ENCODE data around the gene KIF20B.
A peak's percentile ranks its signal among the peaks of the same experiment; 100 is the strongest.

KIF20B gene, protein sequence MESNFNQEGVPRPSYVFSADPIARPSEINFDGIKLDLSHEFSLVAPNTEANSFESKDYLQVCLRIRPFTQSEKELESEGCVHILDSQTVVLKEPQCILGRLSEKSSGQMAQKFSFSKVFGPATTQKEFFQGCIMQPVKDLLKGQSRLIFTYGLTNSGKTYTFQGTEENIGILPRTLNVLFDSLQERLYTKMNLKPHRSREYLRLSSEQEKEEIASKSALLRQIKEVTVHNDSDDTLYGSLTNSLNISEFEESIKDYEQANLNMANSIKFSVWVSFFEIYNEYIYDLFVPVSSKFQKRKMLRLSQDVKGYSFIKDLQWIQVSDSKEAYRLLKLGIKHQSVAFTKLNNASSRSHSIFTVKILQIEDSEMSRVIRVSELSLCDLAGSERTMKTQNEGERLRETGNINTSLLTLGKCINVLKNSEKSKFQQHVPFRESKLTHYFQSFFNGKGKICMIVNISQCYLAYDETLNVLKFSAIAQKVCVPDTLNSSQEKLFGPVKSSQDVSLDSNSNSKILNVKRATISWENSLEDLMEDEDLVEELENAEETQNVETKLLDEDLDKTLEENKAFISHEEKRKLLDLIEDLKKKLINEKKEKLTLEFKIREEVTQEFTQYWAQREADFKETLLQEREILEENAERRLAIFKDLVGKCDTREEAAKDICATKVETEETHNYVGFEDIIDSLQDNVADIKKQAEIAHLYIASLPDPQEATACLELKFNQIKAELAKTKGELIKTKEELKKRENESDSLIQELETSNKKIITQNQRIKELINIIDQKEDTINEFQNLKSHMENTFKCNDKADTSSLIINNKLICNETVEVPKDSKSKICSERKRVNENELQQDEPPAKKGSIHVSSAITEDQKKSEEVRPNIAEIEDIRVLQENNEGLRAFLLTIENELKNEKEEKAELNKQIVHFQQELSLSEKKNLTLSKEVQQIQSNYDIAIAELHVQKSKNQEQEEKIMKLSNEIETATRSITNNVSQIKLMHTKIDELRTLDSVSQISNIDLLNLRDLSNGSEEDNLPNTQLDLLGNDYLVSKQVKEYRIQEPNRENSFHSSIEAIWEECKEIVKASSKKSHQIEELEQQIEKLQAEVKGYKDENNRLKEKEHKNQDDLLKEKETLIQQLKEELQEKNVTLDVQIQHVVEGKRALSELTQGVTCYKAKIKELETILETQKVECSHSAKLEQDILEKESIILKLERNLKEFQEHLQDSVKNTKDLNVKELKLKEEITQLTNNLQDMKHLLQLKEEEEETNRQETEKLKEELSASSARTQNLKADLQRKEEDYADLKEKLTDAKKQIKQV (N-terminal part only)

DNA sequence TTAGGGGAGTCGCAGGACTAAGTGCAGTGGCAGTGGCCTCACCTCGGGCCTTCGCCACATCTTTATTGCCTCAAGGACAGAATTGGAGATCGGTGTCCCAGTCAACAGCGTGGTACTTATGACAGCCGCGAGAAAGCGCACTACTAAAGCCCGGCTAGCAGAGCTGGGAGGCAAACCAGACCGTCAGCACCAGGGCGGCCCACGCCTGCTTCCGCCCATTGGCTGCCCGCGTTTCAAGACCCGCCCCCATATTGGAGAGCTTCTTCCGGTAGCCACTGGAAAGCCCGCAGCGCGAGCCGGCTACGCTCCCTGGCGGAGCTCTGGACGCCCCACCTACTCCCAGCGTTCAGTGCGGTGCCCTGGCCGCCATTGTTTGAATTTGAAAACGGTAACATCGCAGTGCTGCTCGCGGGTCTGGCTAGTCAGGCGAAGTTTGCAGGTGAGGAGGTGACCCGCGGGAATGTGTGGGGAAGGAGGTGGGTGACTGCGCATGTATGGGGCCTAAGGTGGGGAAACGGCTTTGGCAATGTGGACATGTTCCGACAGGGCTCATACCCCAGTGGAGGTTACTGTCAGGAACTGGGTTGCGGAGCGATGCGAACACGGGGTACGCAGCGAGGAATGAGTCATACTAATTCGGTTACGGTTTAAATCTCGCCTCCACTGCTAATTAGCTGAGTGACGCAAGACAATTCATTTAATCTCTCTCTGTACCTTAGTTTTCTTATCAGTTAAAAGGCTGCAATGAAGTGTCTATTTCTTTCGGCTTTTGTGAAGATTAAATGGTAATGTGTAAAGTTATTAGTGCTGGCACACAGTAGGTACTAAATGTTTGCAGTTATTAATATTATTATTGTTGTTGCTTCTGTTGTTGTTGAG is at the start of gene KIF20B:
Gene KIF20B (plus strand): TSS at position 349 of the 879 bp plus-strand sequence. CDS start 3,705 bp downstream, outside the sequence.
- H3K4me3 ChIP-seq (ENCODE audit: low read depth in 1 of 5, low read length in 5 of 5) = peak within 1 kb of the TSS; percentile 97 to 100 (median 99)
- H3K36me3 ChIP-seq (ENCODE audit: control insufficient read depth in 5 of 5, insufficient read depth in 5 of 5, low read length in 5 of 5) = no peaks in the 10 kb centered on the region
- no peaks in the 10 kb centered on the region for H3K9me3 ChIP-seq (ENCODE audit: control insufficient read depth in 5 of 5, low read length in 5 of 5)
- peak within 1 kb of the TSS; percentile 48 to 95 (median 81) for H3K9ac ChIP-seq (ENCODE audit: low read length in 5 of 5)
- peaks cover 4 to 18% (median 12%) of the 10 kb centered on the region in 5 donors for H3K4me1 ChIP-seq (ENCODE audit: control insufficient read depth in 5 of 5, insufficient read depth in 5 of 5, low read length in 5 of 5)
- H3K27me3 ChIP-seq (ENCODE audit: control insufficient read depth in 5 of 5, insufficient read depth in 4 of 5, low read length in 5 of 5) = no peaks in the 10 kb centered on the region
- H3K27ac ChIP-seq (ENCODE audit: low read depth, low read length) = peak within 1 kb of the TSS; percentile 70

DNA sequence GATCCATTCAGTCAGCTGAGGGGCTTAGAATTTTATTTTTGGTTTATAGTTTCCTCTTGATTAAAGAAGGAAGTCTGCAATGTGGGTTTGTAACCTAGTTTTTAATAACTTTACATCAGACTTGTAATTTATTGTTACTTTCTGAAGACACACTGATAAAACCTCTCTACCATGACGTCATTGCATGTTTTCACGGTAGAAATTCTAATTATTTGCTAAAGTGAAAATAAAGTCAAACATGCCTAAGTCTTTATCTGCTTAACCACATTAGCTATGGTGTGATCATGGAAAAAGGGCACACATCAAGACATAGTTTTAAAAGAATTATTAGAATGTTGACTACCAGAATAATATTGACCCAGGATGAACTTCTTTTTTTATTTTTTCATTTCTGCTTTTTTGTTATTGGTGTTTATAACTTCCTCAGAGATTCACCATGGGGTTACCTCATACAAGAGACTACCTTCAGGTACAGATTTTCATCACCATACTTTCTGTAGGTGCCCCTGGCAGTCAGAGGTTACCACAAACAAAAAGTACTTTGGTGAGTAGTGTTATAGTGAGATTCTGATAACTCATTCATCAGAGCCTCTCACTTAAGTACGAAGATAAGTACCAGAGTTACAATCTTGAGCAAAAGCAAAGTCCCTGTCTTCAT is 49.3 kb upstream of the KIF20B start:
- no peaks in the 10 kb centered on the region for H3K36me3 ChIP-seq (ENCODE audit: control insufficient read depth in 5 of 5, insufficient read depth in 5 of 5, low read length in 5 of 5)
- H3K9me3 ChIP-seq (ENCODE audit: control insufficient read depth in 5 of 5, low read length in 5 of 5) = peaks cover 0 to 2% (median 0%) of the 10 kb centered on the region in 5 donors
- H3K27me3 ChIP-seq (ENCODE audit: control insufficient read depth in 5 of 5, insufficient read depth in 4 of 5, low read length in 5 of 5) = no peaks in the 10 kb centered on the region
- H3K4me1 ChIP-seq (ENCODE audit: control insufficient read depth in 5 of 5, insufficient read depth in 5 of 5, low read length in 5 of 5) = peaks cover 0 to 3% (median 0%) of the 10 kb centered on the region in 5 donors
- H3K9ac ChIP-seq (ENCODE audit: low read length in 5 of 5) = no peak overlapping the region
- H3K4me3 ChIP-seq (ENCODE audit: low read depth in 1 of 5, low read length in 5 of 5) = no peak overlapping the region
- no peak overlapping the region for H3K27ac ChIP-seq (ENCODE audit: low read depth, low read length)

DNA sequence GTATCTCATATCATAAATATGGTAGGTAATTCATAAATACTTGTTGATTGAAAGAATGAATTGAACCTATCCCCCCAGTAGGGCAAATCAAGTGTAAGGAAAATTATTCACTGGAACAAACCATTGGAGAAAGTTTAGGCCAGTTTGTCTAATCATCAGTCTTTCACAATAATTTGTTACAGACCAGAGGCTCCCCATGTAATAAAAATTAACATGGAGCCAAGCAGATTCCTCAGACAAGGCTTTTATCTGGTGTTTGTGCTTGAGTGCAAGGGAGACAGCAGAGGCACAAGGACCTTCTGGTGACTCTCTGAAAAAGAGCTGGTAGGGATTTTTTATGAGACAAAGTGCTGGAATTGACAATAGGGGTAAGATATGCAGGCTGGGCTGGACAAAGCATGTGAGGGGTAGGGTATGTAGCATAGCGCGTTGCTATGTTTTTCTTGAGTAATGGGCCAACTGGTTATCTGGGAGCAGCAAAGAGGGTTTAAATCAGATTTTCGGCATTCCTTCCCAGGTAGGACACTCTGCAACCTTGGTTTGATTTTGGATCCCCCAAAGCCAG is 48.5 kb upstream of the KIF20B start:
- no peak overlapping the region for H3K4me3 ChIP-seq (ENCODE audit: low read depth in 1 of 5, low read length in 5 of 5)
- peaks cover 0 to 2% (median 0%) of the 10 kb centered on the region in 5 donors for H3K9me3 ChIP-seq (ENCODE audit: control insufficient read depth in 5 of 5, low read length in 5 of 5)
- H3K27me3 ChIP-seq (ENCODE audit: control insufficient read depth in 5 of 5, insufficient read depth in 4 of 5, low read length in 5 of 5) = no peaks in the 10 kb centered on the region
- peaks cover 0 to 3% (median 0%) of the 10 kb centered on the region in 5 donors for H3K4me1 ChIP-seq (ENCODE audit: control insufficient read depth in 5 of 5, insufficient read depth in 5 of 5, low read length in 5 of 5)
- H3K36me3 ChIP-seq (ENCODE audit: control insufficient read depth in 5 of 5, insufficient read depth in 5 of 5, low read length in 5 of 5) = no peaks in the 10 kb centered on the region
- no peak overlapping the region for H3K9ac ChIP-seq (ENCODE audit: low read length in 5 of 5)
- H3K27ac ChIP-seq (ENCODE audit: low read depth, low read length) = no peak overlapping the region

DNA sequence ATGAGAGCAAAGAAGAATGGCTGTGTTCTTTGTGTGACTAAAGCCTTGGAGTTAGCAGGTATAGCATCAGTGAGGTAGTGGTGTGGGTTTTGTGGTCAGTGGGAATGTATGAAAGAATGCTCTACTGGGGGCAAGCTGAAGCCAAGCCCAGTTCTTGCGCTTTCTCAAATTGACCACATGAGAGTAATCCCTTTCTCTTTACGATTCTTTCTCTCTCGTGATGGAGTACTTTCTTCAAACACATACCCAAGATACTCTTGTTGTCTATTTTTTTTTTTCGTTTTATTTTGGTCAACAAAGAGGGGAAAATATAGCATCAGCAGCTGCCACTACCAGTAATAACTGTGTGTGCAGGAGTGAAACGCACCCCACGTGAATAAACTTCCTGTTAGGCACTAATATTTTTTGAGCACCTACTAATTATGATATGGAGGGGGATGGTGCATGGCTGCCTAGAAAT is 48.0 kb upstream of the KIF20B start:
- no peaks in the 10 kb centered on the region for H3K36me3 ChIP-seq (ENCODE audit: control insufficient read depth in 5 of 5, insufficient read depth in 5 of 5, low read length in 5 of 5)
- H3K27me3 ChIP-seq (ENCODE audit: control insufficient read depth in 5 of 5, insufficient read depth in 4 of 5, low read length in 5 of 5) = no peaks in the 10 kb centered on the region
- peaks cover 0 to 2% (median 0%) of the 10 kb centered on the region in 5 donors for H3K9me3 ChIP-seq (ENCODE audit: control insufficient read depth in 5 of 5, low read length in 5 of 5)
- H3K27ac ChIP-seq (ENCODE audit: low read depth, low read length) = no peak overlapping the region
- peaks cover 0 to 3% (median 0%) of the 10 kb centered on the region in 5 donors for H3K4me1 ChIP-seq (ENCODE audit: control insufficient read depth in 5 of 5, insufficient read depth in 5 of 5, low read length in 5 of 5)
- no peak overlapping the region for H3K9ac ChIP-seq (ENCODE audit: low read length in 5 of 5)
- no peak overlapping the region for H3K4me3 ChIP-seq (ENCODE audit: low read depth in 1 of 5, low read length in 5 of 5)

DNA sequence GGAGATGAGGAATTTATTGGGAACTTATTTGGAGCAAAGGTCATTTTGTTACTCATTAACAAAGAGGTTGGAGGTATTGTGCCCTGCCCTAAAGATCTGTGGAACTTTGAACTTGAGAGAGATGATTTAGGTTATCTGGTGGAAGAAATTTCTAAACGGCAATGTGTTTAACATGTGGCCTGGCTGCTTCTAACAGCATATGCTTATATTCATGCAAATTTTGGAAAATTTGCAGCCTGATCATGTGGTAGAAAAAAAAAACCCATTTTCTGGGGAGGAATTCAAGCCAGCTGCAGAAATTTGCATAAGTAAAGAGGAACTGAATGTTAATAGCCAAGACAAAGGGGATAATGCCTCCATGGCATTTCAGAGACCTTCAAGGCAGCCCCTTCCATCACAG is 45.7 kb upstream of the KIF20B start:
- Histone ChIP-seq H3K4me1 (ENCODE audit: control insufficient read depth in 5 of 5, insufficient read depth in 5 of 5, low read length in 5 of 5) (peaks cover 0 to 9% (median 7%) of the 10 kb centered on the region in 5 donors), H3K9me3 (ENCODE audit: control insufficient read depth in 5 of 5, low read length in 5 of 5) (peaks cover 0 to 2% (median 0%) of the 10 kb centered on the region in 5 donors), H3K36me3 (ENCODE audit: control insufficient read depth in 5 of 5, insufficient read depth in 5 of 5, low read length in 5 of 5) (no peaks in the 10 kb centered on the region), H3K27ac (ENCODE audit: low read depth, low read length) (no peak overlapping the region), H3K4me3 (ENCODE audit: low read depth in 1 of 5, low read length in 5 of 5) (no peak overlapping the region), H3K27me3 (ENCODE audit: control insufficient read depth in 5 of 5, insufficient read depth in 4 of 5, low read length in 5 of 5) (no peaks in the 10 kb centered on the region), H3K9ac (ENCODE audit: low read length in 5 of 5) (no peak overlapping the region)

DNA sequence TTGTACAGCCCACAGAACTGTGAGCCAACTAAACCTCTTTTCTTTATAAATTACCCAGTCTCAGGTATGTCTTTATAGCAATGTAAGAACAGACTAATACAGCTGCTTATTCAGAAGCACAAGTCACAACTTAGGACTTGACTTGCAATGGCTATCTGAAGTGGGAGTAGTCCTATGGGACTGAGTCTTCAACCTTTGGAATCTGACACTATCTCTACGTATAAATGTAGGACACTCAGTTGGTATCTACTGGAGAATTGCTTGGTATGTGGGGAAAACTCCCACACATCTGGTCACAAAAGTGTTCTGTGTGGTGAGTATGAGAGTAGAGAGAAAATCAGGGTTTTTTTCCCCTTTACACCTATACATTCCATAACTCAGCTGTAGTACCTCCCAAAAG is 44.1 kb upstream of the KIF20B start:
- Histone ChIP-seq H3K27ac (ENCODE audit: low read depth, low read length) (no peak overlapping the region), H3K9me3 (ENCODE audit: control insufficient read depth in 5 of 5, low read length in 5 of 5) (peaks cover 0 to 2% (median 0%) of the 10 kb centered on the region in 5 donors), H3K9ac (ENCODE audit: low read length in 5 of 5) (no peak overlapping the region), H3K27me3 (ENCODE audit: control insufficient read depth in 5 of 5, insufficient read depth in 4 of 5, low read length in 5 of 5) (no peaks in the 10 kb centered on the region), H3K36me3 (ENCODE audit: control insufficient read depth in 5 of 5, insufficient read depth in 5 of 5, low read length in 5 of 5) (no peaks in the 10 kb centered on the region), H3K4me1 (ENCODE audit: control insufficient read depth in 5 of 5, insufficient read depth in 5 of 5, low read length in 5 of 5) (peaks cover 0 to 9% (median 6%) of the 10 kb centered on the region in 5 donors), H3K4me3 (ENCODE audit: low read depth in 1 of 5, low read length in 5 of 5) (no peak overlapping the region)

DNA sequence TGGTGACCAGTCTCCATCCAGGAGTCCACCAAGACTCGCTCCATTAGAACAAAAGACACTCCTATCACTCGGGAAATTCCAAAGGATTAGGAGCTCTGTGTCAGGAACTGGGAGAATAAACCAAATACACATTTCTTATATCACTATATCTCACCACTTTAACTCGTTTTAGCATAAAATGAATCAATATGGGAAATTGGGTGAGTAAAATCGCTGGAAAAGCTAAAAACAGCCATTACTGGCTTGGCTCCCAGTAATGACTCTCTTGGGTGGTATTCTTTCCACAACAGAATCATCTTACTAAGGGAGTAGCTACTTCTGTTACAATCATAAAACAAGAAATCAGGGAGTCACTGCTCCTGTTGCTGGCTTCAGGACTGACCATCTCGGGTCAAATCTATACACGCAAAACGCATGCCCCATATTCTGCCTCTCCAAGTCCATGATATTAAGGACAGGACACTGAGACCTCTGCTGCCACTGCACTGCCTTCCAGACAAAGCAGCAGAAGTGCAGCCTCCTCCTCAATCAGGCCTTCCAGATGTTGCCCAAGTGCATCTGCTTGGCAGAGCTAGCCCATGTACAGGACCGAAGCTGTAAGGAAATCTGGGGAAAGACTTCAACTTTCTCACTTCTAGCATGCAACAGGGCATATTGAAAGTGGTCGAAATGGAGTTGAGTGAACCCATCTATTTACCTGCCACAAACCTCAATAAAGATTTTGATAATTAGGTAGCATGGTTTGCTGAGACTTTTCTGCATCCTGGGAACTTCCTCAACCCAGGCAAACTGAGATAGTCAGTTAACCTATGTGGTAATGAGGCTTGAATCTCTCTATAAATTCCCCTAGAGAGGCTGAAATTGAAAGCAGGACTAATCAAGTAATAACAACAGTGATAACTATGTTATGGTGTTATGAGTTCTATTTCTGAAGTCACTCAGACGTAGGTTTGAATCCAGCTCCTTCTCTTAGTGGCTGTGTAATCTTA is 42.0 kb upstream of the KIF20B start:
- no peaks in the 10 kb centered on the region for H3K27me3 ChIP-seq (ENCODE audit: control insufficient read depth in 5 of 5, insufficient read depth in 4 of 5, low read length in 5 of 5)
- no peak overlapping the region for H3K4me3 ChIP-seq (ENCODE audit: low read depth in 1 of 5, low read length in 5 of 5)
- no peak overlapping the region for H3K27ac ChIP-seq (ENCODE audit: low read depth, low read length)
- peaks cover 0 to 2% (median 0%) of the 10 kb centered on the region in 5 donors for H3K9me3 ChIP-seq (ENCODE audit: control insufficient read depth in 5 of 5, low read length in 5 of 5)
- no peak overlapping the region for H3K9ac ChIP-seq (ENCODE audit: low read length in 5 of 5)
- H3K4me1 ChIP-seq (ENCODE audit: control insufficient read depth in 5 of 5, insufficient read depth in 5 of 5, low read length in 5 of 5) = peaks cover 0 to 9% (median 5%) of the 10 kb centered on the region in 5 donors
- H3K36me3 ChIP-seq (ENCODE audit: control insufficient read depth in 5 of 5, insufficient read depth in 5 of 5, low read length in 5 of 5) = no peaks in the 10 kb centered on the region

DNA sequence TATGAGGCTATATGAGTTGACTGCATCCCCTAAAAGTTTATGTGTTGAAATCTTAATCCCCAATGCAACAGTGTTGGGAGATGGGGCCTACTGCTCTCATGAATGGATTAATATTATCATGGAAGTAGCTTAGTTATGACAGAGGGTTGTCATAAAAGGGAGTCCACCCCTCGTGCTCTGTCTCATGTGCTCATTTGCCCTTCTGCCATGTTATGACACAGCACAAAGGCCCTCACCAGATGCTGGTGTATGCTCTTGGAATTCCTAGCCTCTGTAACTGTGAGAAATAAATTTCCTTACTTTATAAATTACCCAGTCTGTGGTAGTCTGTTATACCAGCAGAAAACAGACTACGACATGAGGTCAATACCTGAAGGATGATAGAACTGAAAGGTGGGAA is 38.8 kb upstream of the KIF20B start:
- no peaks in the 10 kb centered on the region for H3K36me3 ChIP-seq (ENCODE audit: control insufficient read depth in 5 of 5, insufficient read depth in 5 of 5, low read length in 5 of 5)
- H3K27me3 ChIP-seq (ENCODE audit: control insufficient read depth in 5 of 5, insufficient read depth in 4 of 5, low read length in 5 of 5) = no peaks in the 10 kb centered on the region
- H3K9me3 ChIP-seq (ENCODE audit: control insufficient read depth in 5 of 5, low read length in 5 of 5) = no peaks in the 10 kb centered on the region
- H3K4me1 ChIP-seq (ENCODE audit: control insufficient read depth in 5 of 5, insufficient read depth in 5 of 5, low read length in 5 of 5) = peaks cover 0 to 11% (median 9%) of the 10 kb centered on the region in 5 donors
- H3K4me3 ChIP-seq (ENCODE audit: low read depth in 1 of 5, low read length in 5 of 5) = no peak overlapping the region
- no peak overlapping the region for H3K27ac ChIP-seq (ENCODE audit: low read depth, low read length)
- no peak overlapping the region for H3K9ac ChIP-seq (ENCODE audit: low read length in 5 of 5)
